HG02798 (cell line): ENCODE measurements around the gene TUT4.

Experiments
- ATAC-seq: cut with Tn5 transposase; IDR thresholded peaks from one replicate; pipeline ENCODE4 v1.9.1; 2021; ENCODE audit warnings: mild to moderate bottlenecking; ENCODE audit not compliant: unreplicated experiment, poor library complexity

TUT4 gene

DNA sequence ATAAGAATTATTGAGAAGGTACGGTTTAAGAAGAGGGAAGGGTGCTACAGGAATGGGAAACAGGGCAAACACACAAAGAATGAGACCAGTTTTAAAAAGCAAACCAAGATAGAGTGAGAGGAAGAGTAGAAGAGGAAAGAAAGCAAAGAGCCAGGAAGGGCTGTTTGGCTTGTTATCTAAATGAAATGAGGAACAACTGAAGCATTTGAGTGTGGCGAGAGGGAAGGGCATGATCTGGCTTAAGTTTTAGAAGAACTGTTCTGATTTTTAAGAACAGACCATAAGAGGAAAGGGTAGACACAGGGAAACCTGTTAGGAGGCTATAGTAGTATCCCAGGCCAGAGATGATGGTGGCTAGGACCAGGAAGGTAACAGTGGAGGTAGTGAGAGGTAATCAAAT is 73.8 kb downstream of the TUT4 start:
- no peak for ATAC-seq

DNA sequence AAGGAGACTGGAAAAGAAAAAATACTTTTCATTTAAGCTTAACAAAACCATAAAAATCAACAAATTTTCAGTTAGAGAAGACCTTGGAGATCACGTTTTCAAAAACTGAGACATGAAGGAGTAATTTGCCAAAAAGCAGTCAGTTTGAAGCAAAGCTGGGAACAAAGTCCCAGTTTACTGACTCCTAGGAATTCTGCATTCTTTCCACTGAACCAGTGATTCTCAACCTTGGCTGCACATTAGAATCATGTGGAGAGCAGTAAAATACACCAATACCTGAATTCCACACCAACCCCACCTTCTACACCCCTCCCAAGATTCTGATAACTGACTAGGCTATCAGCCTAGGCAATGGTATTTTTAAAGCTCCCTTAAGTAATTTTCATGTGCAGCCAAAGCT is 75.0 kb downstream of the TUT4 start:
- no peak for ATAC-seq

DNA sequence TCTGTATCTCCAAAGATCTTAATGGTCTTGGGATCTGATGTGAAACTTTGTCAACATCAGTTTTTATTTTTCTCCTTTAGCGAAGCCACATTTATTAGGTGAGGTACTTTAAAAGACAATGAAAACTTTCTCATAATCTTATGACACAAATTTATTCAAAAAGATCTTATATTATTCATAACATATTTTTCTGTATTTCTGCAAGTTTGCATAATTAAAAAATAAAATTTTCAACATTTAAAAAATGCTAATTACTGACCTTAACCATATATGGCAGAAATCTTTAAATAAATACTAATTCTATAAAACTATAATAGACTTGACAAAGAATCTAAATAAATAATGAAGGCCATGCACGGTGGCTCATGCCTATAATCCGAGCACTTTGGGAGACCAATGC is 75.9 kb downstream of the TUT4 start:
- no peak for ATAC-seq

DNA sequence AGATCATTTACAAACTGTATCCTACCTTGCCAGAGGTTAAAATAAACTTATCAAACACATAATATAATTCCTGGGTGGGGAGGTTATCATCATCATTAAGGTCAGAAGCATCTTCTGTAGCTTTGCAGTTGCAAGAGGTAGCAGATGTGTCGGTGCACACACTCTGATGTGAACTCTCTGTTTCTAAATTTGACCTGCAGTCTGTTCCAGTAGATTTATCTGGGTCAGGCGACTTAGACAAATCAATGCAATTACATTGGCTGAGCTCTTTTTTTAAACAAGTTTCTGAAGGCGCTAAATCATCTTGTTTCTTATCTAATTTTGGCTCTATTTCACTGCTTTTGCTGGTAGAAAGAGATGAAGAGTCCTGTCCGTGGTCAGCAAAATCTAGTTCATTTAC is 78.1 kb downstream of the TUT4 start:
- no peak for ATAC-seq

DNA sequence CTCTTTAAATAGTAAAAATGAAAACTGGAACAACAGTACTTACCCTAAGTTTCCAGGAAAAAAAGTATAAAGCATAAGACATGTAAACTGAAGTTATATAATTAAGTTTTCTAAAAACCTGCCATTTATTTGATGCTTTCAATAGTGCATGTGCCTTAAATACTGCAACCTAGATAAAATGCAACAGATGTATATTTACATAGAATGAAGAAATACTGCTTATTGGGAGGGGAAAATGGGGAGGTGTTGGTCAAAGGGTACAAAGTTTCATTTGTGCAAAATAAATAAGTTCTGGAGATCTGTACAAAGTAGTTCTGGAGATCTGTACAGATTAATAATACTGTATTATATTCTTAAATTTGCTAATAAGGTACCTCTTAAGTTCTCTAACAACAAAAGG is 79.9 kb downstream of the TUT4 start:
- no peak for ATAC-seq

DNA sequence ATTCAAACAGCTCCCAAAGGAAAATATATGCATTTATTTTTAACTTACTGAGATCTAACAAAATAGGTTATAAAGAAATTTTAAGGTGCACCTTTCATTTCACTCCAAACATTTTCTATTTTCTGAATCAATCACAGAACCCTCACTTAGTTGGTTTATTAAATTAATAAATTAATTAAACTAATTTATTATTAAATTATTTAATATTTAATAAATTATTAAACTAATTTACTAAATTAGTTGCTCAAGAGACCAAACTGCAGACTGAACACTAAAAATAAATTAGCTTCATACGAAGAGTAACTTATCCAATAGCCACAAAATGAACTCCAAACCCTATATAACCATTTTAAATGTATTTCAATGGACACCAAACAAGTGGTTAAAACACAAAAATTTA is 80.5 kb downstream of the TUT4 start:
- no peak for ATAC-seq

DNA sequence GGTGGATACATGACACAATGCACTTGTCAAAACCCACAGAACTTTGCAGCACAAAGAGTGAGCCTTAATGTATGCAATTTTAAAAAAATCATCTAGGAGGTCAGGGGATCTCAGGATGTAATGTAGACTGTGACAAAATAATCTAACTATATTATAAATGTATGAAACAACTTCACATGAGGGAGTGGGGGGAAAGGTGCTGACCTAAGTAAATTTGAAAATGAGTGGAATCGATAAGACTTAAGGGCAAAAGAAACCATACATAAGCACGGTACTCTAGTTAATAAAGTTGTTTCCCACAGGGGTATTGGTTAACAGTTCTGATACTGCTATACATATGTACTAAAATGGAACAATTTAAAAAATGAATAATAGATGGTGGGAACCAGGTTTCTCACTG is 83.8 kb downstream of the TUT4 start:
- ATAC-seq: no peak

DNA sequence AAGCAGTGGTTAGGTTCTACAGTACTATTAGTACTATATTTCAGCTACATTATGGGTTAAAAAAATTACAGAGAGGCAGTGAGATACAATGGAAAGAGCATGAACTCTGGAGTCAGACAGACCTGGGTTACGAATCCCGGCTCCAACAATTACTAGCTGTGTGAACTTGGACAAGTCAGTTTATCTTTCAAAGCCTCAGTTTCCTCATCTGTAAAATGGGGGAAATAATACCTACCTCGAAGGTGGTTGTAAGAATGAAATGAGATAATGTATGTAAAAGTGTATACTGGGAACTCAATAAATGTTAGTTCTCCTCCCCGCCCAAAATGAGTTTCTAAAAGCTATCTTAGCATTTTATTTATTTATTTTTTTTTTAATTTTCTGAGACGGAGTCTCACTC is 89.0 kb downstream of the TUT4 start:
- no peak for ATAC-seq

DNA sequence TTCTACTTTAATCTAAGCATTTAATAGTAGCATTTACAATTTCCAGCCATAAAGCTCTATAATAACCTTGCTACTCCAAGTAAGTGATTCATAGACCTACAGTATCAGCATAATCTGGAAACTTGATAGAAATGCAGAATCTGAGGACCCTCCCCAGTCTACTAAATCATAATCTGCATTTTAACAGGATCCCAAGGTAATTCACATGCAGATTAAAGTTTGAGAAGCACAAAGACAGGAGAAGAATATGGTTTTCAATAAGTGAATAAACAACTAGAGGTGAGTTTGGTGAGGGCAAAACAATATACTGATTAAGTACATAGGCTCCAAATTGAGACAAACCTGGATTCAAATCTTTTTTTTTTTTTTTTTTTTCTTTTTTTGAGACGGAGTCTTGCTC is 91.1 kb downstream of the TUT4 start:
- ATAC-seq: no peak

DNA sequence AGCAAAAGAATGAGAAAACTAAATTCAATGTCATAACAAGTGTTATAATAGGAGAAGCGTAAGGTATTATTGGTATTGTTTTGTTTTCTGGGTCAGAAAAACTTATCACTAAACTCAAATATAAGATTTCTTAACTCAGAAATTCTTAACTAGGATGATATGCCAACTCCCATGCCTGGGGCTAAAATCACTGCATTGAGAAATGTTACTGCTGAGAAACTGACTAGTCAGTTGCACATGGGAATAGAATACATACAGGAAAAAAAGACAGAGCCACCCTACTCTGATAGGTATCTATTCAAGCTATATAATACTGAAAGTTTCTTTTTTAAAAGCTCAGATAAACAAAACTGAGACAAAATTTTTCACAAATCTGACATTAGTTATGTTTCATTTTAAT is 92.2 kb downstream of the TUT4 start:
- no peak for ATAC-seq

DNA sequence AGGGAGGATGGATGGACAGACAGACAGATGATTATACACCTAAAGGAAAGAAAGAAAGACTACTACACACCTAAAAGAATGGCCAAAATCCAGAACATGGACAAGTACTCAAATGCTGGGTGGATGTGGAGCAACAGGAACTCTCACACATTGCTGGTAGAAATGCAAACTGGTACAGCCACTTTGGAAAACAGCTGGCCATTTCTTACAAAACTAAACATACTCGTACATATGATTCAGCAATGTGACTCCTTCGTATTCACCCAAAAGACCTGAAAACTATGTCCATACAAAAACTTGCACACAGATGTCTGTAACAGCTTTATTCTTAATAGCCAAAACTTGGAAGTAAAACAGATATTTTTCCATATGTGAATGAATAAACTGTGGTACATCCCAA is 97.2 kb downstream of the TUT4 start:
- ATAC-seq: no peak

DNA sequence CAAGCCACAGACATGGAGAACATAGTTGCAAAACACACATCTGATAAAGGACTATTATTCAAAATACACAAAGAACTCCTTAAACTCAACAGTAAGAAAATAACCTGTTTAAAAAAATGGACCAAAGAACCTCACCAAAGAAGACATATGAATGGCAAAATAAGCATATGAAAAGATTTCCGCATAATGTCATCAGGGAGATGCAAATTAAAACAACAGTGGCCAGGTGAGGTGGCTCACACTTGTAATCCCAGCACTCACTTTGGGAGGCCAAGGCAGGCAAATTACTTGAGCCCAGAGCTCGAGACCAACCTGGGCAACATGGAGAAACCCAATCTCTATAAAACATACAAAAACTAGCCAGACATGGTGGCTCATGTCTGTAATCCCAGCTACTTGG is 98.1 kb downstream of the TUT4 start:
- ATAC-seq: no peak

DNA sequence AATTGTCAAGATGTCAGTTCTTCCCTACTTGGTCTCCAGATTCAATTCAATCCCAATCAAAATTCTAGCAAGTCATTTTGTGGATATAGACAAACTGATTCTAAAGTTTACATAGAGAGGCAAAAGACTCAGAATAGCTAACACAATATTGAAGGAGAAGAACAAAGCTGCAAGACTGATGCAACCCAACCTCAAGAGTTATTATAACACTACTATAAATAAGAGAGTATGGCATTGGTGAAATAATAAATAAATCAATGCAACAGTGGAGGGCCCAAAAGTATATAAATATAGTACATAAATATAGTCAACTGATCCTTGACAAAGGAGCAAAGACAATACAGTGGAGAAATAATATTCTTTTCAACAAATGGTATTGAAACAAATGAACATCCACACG is 98.8 kb downstream of the TUT4 start:
- ATAC-seq: no peak

DNA sequence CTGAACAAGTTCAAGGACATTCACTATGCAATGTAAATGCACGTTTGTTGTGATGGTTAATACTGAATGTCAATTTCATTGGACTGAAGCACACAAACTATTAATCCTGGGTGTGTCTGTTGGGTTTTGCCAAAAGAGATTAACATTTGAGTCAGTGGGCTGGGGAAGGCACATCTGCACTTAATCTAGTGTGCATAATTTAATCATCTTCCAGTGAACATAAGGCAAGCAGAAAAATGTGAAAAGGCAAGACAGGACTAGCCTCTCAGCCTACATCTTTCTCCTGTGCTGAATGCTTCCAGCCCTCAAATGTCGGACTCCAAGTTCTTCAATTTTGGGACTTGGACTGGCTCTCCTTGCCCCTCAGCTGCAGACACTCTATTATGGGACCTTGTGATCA is 108.4 kb downstream of the TUT4 start:
- no peak for ATAC-seq

DNA sequence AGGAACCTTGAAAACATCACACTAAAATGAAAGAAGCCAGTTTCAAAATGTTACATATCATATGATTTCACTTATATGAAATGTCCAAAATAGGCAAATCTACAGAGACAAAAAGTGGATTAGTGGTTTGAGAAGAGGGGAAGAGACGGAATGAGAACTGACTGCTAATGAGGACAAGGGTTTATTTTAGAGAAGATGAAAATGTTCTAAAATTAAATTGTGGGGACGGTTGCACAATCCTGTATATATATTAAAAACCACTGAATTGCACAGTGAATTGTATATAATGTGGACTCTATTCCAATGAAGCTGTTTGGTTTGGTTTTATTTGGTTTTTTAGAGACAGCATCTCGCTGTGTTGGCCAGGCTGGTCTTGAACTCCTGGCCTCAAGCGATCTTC is 112.9 kb downstream of the TUT4 start:
- no peak for ATAC-seq

DNA sequence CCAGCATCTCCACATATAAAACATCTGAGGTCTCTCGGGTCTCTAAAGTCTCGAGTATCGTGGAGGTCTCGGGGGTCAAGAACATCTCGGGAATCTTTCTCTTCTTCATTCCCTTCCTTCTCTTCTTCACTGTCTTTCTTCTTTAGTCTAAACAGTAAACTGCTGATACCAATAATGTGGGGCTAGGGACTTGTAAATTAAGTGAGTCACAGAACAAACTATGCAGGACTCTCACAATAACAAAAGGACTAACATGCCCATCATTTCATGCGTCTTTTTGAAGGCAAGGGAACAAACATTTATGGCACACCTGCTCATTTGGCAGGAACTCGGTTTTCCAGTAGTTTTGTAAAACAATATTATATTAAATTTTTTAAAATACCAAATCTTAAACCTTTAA is 116.1 kb downstream of the TUT4 start:
- ATAC-seq: no peak

DNA sequence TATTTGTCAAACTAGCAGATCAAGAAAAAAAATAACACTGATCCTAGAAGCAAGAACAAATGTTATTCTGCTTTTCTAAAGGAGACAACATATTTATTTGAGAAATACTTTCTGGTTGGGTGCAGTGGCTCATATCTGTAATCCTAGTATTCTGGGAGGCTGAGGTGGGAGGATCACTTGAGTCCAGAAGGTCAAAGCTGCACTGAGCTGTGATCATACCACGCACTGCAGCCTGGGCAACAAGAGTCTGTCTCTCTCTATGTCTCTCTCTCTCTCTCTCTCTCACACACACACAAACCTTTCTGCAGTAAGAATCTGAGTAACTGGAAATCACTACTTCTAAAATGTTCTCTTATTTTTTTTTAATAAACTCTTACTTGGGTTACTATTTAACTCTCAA is 117.2 kb downstream of the TUT4 start:
- no peak for ATAC-seq

DNA sequence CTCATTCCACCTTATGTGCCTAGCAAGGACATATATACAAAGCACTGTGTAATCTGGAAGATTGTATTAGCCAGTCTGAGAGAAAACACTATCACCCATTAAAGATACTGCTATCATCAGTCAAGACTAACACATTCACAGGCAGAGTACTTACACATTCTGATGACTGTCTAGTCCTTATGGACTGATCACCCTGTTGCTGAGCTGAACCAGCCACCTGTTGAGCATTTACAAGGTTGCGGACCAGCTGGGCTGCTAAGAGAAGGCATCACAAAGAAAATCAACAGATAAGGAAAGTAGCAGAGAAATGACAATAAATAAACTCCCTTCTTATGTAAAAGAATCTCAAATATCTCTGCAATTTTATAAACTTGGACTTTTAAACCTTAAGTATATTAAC is 117.7 kb downstream of the TUT4 start:
- ATAC-seq: no peak

DNA sequence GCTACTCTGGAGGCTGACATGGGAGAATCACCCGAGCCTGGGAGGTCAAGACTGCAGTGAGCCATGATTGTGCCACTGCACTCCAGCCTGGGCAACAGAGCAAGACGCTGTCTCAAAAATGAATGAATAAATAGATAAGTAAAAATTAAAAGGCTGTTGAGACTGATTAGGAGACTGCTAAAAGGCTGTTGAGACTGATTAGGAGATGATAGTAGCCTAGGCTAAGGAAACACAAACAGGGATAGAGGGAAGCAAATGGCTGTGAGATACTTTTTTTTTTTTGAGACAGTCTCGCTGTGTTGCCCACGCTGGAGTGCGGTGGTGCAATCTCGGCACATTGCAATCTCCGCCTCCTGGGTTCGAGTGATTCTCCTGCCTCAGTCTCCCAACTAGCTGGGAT is 120.1 kb downstream of the TUT4 start:
- ATAC-seq: no peak

DNA sequence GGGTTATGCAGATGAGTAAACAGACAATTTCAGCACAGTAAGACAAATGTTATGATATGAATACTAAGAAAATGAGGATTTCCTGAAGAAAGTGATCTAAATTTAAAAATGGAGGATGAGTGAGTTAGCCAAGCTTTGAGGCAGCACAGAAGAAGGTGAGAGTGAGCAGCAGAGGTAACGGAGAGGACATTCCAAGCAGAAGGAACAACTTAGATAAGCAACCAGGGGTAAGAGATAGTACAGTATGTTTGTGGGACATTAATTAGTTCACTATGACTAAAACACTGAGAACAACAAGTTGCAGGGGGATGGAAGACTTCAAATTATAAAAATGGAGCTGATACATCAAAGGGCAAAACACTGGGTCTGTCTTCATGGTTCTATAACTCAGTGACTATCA is 125.7 kb downstream of the TUT4 start:
- ATAC-seq: no peak

DNA sequence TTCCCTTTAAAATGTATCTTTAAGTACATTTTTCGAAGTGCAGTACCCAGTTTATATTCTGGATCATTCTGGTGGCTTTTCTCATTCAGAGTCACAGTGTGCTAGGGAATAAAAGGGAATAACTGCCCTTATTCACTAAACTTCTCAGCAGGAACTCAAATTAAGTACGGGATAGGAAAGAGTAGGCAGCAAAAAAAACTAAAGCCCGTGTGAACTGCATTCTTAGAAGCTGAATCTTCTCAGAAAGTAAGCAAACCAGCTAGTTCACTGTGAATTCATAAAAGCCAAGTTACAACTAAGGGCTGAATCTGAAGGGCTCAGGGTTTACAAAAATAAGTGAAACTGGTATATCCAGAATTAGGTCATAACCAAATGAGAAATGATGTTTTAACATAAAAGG is 126.5 kb downstream of the TUT4 start:
- no peak for ATAC-seq

DNA sequence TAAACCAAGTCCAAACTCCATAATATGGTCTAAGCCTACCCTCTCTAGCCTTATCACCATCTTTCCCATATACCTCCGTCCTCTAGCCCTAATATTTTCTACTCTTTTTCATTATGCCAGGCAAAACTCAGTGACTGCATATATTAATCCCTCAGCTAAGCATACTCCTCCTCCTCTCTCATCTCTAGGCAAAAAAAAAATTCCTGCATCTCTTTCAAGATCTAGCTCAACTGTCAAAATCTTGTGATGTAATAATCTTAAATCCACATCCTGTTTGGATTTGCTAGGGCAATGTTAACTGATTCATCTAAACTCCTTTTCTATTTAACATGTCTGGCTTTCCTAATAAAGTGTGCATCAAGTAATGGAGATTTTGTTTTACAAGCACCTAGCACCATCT is 128.1 kb downstream of the TUT4 start:
- no peak for ATAC-seq

DNA sequence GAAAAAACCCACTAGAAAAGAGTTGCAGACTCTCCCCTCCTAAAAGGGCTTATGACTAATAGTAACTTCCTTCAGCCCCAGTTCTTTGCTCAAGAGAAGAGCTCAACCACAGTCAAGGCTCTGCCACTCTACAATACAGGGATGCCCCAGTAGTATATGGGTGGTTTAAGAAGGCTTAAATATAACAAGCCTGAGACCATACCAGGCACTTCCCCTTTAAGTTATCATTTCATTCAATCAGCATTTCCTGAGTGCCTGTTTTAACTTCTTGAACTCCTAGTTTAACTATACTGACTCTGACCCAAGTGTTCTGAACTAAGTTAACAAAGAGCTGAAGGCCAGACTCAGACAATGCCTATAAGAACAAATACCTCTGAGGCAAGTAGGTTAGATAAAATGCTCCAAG is 128.7 kb downstream of the TUT4 start:
- no peak for ATAC-seq

DNA sequence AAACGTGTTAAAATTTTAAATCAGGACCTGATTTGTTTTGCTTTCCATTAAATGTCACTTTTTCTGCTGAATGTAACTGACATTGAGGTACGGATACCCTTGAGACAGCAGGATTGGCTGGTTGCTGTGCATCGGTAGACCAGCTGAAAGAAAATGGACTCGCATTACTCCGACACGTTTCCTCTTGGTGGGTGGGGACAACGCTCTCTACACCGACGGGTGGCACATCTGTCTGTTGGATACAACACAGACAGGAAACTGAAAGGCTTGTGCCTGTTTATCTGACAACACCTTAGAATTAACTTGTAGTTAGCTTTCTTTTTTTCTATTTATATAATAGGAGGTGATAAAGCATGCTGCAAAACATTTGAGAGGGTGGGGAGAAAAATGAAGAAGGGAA is 129.1 kb downstream of the TUT4 start:
- no peak for ATAC-seq
